Activated CD4-positive, alpha-beta T cell treated with anti-CD3 and anti-CD28 coated beads, Interleukin-2, amount 10 ng/mL, durations not matched to agents 7 days and 5 days (primary cell): Measurements from ENCODE around the gene C1orf94. TPM values are rescaled to one million over a fixed set of nuclear protein-coding genes. Genes with fewer than 3 reads are reported as not detected.

Experiments used
- CTCF ChIA-PET: fragments of 350-600 bp; sonication (Branson Sonifier 250); formaldehyde crosslinking; loops from one replicate; lab custom pipeline; 2021; ENCODE audit warnings: antibody characterized with exemption; lab: Charles Lee
- POLR2A ChIA-PET: fragments of 350-600 bp; sonication (Branson Sonifier 250); formaldehyde crosslinking; loops from one replicate; lab custom pipeline; 2021; ENCODE audit warnings: antibody characterized with exemption; lab: Charles Lee
- DNase-seq: peaks from one replicate; pipeline ENCODE4 v3.0.0-alpha.2; 2020
- H3K27ac Mint-ChIP-seq: one replicate; pipeline ENCODE4 v1.8.0; 2021; ENCODE audit warnings: mild to moderate bottlenecking, moderate library complexity, mixed read lengths
- H3K27me3 Mint-ChIP-seq: one replicate; pipeline ENCODE4 v1.8.0; 2021; ENCODE audit warnings: mixed read lengths
- H3K36me3 Mint-ChIP-seq: one replicate; pipeline ENCODE4 v1.8.0; 2021; ENCODE audit warnings: low read depth, mixed read lengths
- H3K4me1 Mint-ChIP-seq: one replicate; pipeline ENCODE4 v1.8.0; 2021; ENCODE audit warnings: mixed read lengths
- H3K4me3 Mint-ChIP-seq: one replicate; pipeline ENCODE4 v1.8.0; 2021; ENCODE audit warnings: mild to moderate bottlenecking, moderate library complexity, mixed read lengths
- H3K9me3 Mint-ChIP-seq: one replicate; pipeline ENCODE4 v1.8.0; 2021; ENCODE audit warnings: mixed read lengths
- total RNA-seq, 2 experiments: library from RNA; stranded (reverse); gene quantifications; one replicate each; pipeline ENCODE4 v1.2.3, GENCODE V29; 2021

Gene C1orf94
- not detected for total RNA-seq

- Mint-ChIP-seq H3K4me3 (no peak within 1 kb of the TSS), H3K36me3 (no peaks in the 10 kb centered on the region), H3K27me3 (peaks cover 36% of the 10 kb centered on the region), H3K27ac (no peak within 1 kb of the TSS), H3K9me3 (no peaks in the 10 kb centered on the region), H3K4me1 (no peaks in the 10 kb centered on the region)
- POLR2A ChIA-PET: no interaction called here
- no peak for DNase-seq
- CTCF ChIA-PET: no interaction called here
Measured at GRCh38 chr1:34176830-34177603, at the start of gene C1orf94. C1orf94 (plus strand) TSS chr1:34176907; CDS start chr1:34177790, 883 bp downstream.

DNA sequence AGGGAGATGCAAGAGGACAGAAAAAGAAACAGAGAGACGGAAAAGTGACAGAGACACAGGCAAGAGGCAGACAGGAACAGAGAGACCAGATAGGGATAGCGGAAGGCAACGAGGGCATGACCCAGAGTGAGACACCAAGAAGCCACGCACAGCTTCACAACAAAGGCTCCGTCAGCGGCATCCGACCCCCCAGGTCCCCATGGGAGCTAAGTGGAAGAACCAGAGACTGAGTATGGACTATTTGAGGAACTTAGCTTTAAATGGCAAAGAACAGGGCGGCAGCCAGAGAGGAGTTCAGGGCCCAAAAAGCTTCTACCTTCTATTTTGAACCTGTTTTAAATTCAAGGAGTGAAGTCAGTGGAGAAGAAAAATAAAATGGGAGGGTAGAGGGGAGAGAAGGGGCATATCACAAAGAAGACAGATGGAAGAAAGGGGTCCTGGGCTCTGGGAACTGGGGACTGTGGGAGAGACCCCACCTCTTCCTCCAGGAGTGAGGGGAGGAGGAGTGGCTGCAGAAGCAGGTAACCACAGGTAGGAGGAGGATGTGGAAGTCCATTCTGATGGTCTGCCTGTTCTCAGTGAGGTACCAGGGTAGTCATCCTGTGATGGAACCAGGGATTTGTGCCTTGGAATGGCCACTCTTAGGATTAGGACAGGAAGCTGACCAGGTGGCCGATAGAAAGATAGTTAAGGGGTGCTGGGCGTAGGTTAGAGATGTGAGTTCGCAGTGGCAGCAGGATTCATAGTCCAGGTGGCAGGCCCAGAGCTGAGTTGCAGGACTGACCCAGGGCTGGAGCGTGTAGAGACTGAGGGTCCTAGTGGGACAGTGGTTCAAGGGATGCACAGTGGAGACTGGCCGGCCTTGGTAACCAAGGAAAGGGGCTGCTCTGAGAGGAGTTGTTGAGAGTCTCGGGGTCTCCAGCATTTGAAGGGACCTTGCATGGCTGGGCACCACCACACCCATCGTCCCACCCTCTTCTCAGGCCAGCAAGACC lies 49.4 kb upstream of the C1orf94 start:
- peaks cover 2% of the 10 kb centered on the region for H3K9me3 Mint-ChIP-seq
- ChIA-PET POLR2A (no interaction called here), CTCF (no interaction called here)
- H3K4me3 Mint-ChIP-seq: no peak overlapping the region
- DNase-seq: no peak
- H3K27ac Mint-ChIP-seq: no peak overlapping the region
- no peaks in the 10 kb centered on the region for H3K4me1 Mint-ChIP-seq
- no peaks in the 10 kb centered on the region for H3K36me3 Mint-ChIP-seq
- H3K27me3 Mint-ChIP-seq: no peaks in the 10 kb centered on the region

GRCh38 chr1:34128186-34128889 lies 48.4 kb upstream of the C1orf94 start:
- no peak overlapping the region for H3K4me3 Mint-ChIP-seq
- no peaks in the 10 kb centered on the region for H3K4me1 Mint-ChIP-seq
- ChIA-PET POLR2A (no interaction called here), CTCF (no interaction called here)
- no peak overlapping the region for H3K27ac Mint-ChIP-seq
- H3K36me3 Mint-ChIP-seq: no peaks in the 10 kb centered on the region
- no peaks in the 10 kb centered on the region for H3K27me3 Mint-ChIP-seq
- no peaks in the 10 kb centered on the region for H3K9me3 Mint-ChIP-seq
- DNase-seq: no peak

- H3K4me1 Mint-ChIP-seq: no peaks in the 10 kb centered on the region
- ChIA-PET CTCF (no interaction called here), POLR2A (no interaction called here)
- H3K27me3 Mint-ChIP-seq: no peaks in the 10 kb centered on the region
- no peak for DNase-seq
- no peak overlapping the region for H3K27ac Mint-ChIP-seq
- H3K4me3 Mint-ChIP-seq: no peak overlapping the region
- no peaks in the 10 kb centered on the region for H3K36me3 Mint-ChIP-seq
- H3K9me3 Mint-ChIP-seq: no peaks in the 10 kb centered on the region
Measured at GRCh38 chr1:34129630-34130029, 47.1 kb upstream of the C1orf94 start.

DNA sequence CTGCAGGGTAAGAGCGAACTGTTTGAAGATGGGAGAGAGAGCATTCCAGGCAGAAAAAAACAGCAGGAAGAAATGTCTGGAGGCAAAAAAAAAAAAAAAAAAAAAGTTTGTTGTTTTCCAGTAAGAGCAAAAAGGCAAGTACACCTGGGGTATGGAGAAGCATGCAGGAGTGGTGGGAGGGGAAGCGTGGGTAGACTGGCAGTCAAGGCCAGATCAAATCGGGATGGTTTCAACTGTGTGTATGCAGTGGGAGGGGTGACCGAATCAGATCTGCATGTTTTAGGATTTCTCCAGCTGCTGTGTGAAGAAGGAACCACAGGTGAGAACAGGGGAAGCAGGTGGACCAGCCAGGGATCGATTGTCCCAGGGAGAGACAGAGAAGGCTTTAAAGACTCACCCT lies 46.4 kb upstream of the C1orf94 start:
- ChIA-PET CTCF (no interaction called here), POLR2A (interaction anchor here (0.6 kb wide), 1 partner anchor 342 kb away, joined by 4 read pairs; no protein-coding TSS in a partner anchor)
- Mint-ChIP-seq H3K36me3 (no peaks in the 10 kb centered on the region), H3K27me3 (no peaks in the 10 kb centered on the region), H3K27ac (no peak overlapping the region), H3K9me3 (no peaks in the 10 kb centered on the region), H3K4me3 (no peak overlapping the region), H3K4me1 (no peaks in the 10 kb centered on the region)
- DNase-seq: no peak

- Mint-ChIP-seq H3K27ac (no peak overlapping the region), H3K36me3 (no peaks in the 10 kb centered on the region), H3K4me1 (no peaks in the 10 kb centered on the region), H3K27me3 (peaks cover under 1% of the 10 kb centered on the region), H3K4me3 (no peak overlapping the region), H3K9me3 (no peaks in the 10 kb centered on the region)
- ChIA-PET POLR2A (no interaction called here), CTCF (interaction anchor here (1.6 kb wide), 1 partner anchor 13 kb away, joined by 3 read pairs; no protein-coding TSS in a partner anchor)
- DNase-seq: no peak
Measured at GRCh38 chr1:34131396-34132160, 45.1 kb upstream of the C1orf94 start.

DNA sequence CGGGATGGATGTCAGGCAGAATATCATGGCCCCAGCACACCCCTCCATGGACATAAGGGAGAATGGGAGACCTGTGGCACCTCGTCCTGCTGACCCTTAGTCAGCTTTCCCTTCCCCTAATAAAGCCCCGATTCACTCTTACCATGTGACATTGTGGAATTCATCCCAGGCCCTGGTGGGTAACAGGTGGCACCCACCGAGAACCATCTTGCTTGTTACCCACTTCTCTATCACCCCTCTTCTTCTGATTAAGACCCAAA lies 44.6 kb upstream of the C1orf94 start:
- ChIA-PET CTCF (interaction anchor here (1.6 kb wide), 1 partner anchor 13 kb away, joined by 3 read pairs; no protein-coding TSS in a partner anchor), POLR2A (no interaction called here)
- Mint-ChIP-seq H3K27ac (no peak overlapping the region), H3K36me3 (no peaks in the 10 kb centered on the region), H3K9me3 (no peaks in the 10 kb centered on the region), H3K4me3 (no peak overlapping the region), H3K4me1 (no peaks in the 10 kb centered on the region), H3K27me3 (peaks cover 2% of the 10 kb centered on the region)
- no peak for DNase-seq

DNA sequence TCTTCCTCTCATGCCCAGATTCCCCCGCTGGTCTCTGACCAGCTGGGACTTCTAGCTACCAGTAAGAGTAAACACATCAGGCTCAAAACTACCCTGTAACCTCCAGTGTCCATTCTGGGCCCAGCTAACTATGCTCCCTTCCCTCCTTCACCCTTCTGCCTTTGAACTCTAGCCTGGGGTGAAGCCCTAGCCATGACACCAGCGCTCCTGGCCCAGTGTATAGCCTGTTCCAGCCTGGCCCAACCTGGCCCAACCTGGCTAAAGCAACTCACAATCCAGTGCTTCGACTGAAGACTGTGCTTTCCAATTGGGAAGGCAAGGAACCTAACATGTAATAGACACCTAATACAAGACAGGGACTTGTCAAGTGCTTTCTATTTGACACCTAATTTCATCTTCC lies 39.3 kb upstream of the C1orf94 start:
- Mint-ChIP-seq H3K27ac (no peak overlapping the region), H3K27me3 (peaks cover 2% of the 10 kb centered on the region), H3K4me1 (no peaks in the 10 kb centered on the region), H3K9me3 (no peaks in the 10 kb centered on the region), H3K4me3 (no peak overlapping the region), H3K36me3 (no peaks in the 10 kb centered on the region)
- ChIA-PET POLR2A (no interaction called here), CTCF (no interaction called here)
- DNase-seq: no peak

DNA sequence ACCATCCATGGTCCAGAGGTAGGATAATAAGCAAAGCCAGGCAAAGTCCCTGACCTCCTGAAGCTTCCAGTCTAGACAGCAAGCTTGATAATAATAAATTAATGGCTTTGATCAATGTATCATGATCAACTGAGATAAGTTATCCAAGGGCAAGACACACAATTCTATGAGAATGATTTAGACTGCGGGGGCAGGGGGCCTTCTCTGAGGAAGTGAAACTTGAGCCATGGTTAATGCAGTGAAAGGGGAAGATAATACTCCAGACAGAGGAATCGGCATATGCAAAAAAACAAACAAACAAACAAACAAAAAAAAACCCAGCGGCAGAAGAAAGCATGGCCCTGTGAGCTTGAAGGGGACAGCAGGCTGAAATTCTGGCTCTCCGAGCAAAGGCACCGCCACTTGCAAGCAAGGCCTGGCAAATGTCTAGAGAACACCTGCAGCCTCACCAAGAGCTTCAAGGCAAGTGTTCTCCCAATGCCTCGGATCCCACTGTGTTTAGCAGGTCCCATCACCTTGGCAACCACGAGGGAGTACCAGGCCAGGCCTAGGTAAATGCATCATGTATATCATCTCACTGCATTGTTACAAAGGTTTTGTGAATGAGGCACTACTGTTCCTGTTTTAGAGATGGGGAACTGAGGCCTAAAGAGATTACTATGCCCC lies 36.6 kb upstream of the C1orf94 start:
- Mint-ChIP-seq H3K27me3 (peaks cover 2% of the 10 kb centered on the region), H3K4me1 (no peaks in the 10 kb centered on the region), H3K9me3 (no peaks in the 10 kb centered on the region), H3K27ac (no peak overlapping the region), H3K36me3 (no peaks in the 10 kb centered on the region), H3K4me3 (no peak overlapping the region)
- POLR2A ChIA-PET: no interaction called here
- CTCF ChIA-PET: no interaction called here
- no peak for DNase-seq

DNA sequence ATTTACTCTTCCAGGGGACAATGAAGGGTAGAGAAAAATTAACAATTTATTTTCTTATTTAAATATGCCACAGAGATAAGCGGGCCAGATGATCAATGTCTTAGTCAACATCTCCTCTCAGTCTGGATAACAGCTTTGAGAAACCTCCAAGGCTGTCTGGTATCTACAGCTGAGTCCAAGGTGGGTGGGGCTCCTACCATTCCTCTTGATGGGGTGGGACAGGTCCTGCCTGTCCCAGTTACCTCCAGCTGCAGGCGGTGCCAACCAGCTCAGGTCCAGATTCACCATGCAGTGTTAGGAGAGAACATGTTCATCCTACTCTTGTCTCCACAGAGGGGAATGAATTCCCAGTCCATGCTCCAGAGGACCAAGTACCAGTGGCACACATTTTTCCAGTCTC lies 32.7 kb upstream of the C1orf94 start:
- Mint-ChIP-seq H3K4me3 (no peak overlapping the region), H3K4me1 (no peaks in the 10 kb centered on the region), H3K36me3 (no peaks in the 10 kb centered on the region), H3K9me3 (no peaks in the 10 kb centered on the region), H3K27ac (no peak overlapping the region), H3K27me3 (no peaks in the 10 kb centered on the region)
- DNase-seq: no peak
- CTCF ChIA-PET: no interaction called here
- POLR2A ChIA-PET: no interaction called here

- CTCF ChIA-PET: interaction anchor here (1.5 kb wide), 1 partner anchor 13 kb away, joined by 3 read pairs; no protein-coding TSS in a partner anchor
- Mint-ChIP-seq H3K36me3 (no peaks in the 10 kb centered on the region), H3K4me1 (no peaks in the 10 kb centered on the region), H3K9me3 (no peaks in the 10 kb centered on the region), H3K27me3 (no peaks in the 10 kb centered on the region), H3K27ac (no peak overlapping the region), H3K4me3 (no peak overlapping the region)
- POLR2A ChIA-PET: no interaction called here
- DNase-seq: no peak
Measured at GRCh38 chr1:34144766-34145165, 31.9 kb upstream of the C1orf94 start.

DNA sequence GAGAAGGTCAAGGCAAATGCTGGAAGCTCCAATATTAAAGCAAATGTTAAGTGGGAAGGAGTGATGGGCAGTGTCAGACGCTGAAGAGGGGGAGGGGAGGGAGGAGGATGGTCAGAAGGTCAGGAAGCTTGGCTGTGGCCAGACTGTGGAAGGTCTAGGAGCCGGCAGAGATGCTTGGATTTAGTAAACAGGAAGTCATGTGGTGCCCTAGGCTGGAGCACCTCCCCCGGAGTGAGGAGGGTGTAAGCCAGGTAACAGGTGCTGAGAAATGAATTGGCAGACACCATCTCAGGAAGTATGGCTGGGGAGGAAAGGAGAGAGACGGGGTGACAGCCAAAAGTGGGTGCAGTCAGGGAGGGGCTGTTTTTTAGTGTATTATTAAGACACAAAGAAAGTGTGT lies 29.4 kb upstream of the C1orf94 start:
- H3K9me3 Mint-ChIP-seq: no peaks in the 10 kb centered on the region
- H3K4me3 Mint-ChIP-seq: no peak overlapping the region
- no peak overlapping the region for H3K27ac Mint-ChIP-seq
- H3K4me1 Mint-ChIP-seq: no peaks in the 10 kb centered on the region
- H3K36me3 Mint-ChIP-seq: no peaks in the 10 kb centered on the region
- DNase-seq: no peak
- ChIA-PET CTCF (no interaction called here), POLR2A (no interaction called here)
- no peaks in the 10 kb centered on the region for H3K27me3 Mint-ChIP-seq
